ENCODE results near the gene RAB22A.

RAB22A gene

GRCh38 chr20:58374906-58375758 lies 65.6 kb downstream of the RAB22A start:
- TF ChIP-seq FOXP2 (optimal IDR thresholded peaks at IDR 0.05; ENCODE audit: borderline replicate concordance, extremely low read depth, extremely low read length, insufficient read depth) (no peak), REST (IDR thresholded peaks at IDR 0.05; ENCODE audit: insufficient read depth in 1 of 2, low read depth in 2 of 2, low read length in 2 of 2) (no peak), TAF1 (IDR thresholded peaks at IDR 0.05; ENCODE audit: borderline replicate concordance, insufficient read depth, low read length) (no peak), POLR2AphosphoS5 (IDR thresholded peaks at IDR 0.05; ENCODE audit: low read depth, low read length) (no peak), SIN3A (IDR thresholded peaks at IDR 0.05; ENCODE audit: borderline replicate concordance, insufficient read depth, low read length) (no peak)

DNA sequence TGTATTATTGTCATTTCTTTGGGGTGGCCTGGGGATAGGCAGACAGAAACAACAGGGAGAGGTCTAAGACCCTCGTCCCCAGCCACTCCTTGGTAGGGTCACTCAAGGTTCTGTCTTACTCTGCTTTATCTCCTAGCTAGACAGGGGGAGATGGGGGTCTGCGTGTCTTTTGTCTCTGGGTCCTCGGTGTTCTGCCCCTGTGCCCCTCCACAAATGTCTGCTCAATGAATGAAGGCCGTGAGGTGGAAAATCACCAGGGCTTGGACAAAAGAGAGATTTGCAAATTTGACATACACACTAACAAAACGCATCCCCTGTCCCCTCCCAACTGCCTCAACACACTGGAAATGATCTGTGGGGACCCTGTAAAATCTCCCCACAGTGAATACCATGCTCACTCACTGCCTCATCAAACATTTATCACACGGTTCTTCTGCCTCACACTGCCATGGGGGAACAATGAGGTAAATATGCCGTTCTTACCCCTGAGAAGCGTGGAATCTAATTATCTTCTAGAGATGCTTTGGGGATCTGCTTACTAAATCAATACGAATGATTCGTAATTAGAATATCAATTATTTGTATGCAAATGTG lies 66.3 kb downstream of the RAB22A start:
- no peak for TF ChIP-seq SIN3A (IDR thresholded peaks at IDR 0.05; ENCODE audit: borderline replicate concordance, insufficient read depth, low read length)
- TF ChIP-seq FOXP2 (optimal IDR thresholded peaks at IDR 0.05; ENCODE audit: borderline replicate concordance, extremely low read depth, extremely low read length, insufficient read depth): no peak
- TF ChIP-seq POLR2AphosphoS5 (IDR thresholded peaks at IDR 0.05; ENCODE audit: low read depth, low read length): no peak
- no peak for TF ChIP-seq TAF1 (IDR thresholded peaks at IDR 0.05; ENCODE audit: borderline replicate concordance, insufficient read depth, low read length)
- TF ChIP-seq REST (IDR thresholded peaks at IDR 0.05; ENCODE audit: insufficient read depth in 1 of 2, low read depth in 2 of 2, low read length in 2 of 2): no peak

- TF ChIP-seq REST (IDR thresholded peaks at IDR 0.05; ENCODE audit: insufficient read depth in 1 of 2, low read depth in 2 of 2, low read length in 2 of 2): no peak
Measured at GRCh38 chr20:58377017-58377416, 67.5 kb downstream of the RAB22A start.

- TF ChIP-seq REST (IDR thresholded peaks at IDR 0.05; ENCODE audit: insufficient read depth in 1 of 2, low read depth in 2 of 2, low read length in 2 of 2) (no peak), SIN3A (IDR thresholded peaks at IDR 0.05; ENCODE audit: borderline replicate concordance, insufficient read depth, low read length) (no peak), TAF1 (IDR thresholded peaks at IDR 0.05; ENCODE audit: borderline replicate concordance, insufficient read depth, low read length) (no peak), POLR2AphosphoS5 (IDR thresholded peaks at IDR 0.05; ENCODE audit: low read depth, low read length) (no peak), FOXP2 (optimal IDR thresholded peaks at IDR 0.05; ENCODE audit: borderline replicate concordance, extremely low read depth, extremely low read length, insufficient read depth) (no peak)
Measured at GRCh38 chr20:58377766-58378401, 68.4 kb downstream of the RAB22A start.
